ENCODE data around the gene LRRC4. TPM values are rescaled to one million over a fixed set of nuclear protein-coding genes. Genes with fewer than 3 reads are reported as not detected.

LRRC4 gene, protein sequence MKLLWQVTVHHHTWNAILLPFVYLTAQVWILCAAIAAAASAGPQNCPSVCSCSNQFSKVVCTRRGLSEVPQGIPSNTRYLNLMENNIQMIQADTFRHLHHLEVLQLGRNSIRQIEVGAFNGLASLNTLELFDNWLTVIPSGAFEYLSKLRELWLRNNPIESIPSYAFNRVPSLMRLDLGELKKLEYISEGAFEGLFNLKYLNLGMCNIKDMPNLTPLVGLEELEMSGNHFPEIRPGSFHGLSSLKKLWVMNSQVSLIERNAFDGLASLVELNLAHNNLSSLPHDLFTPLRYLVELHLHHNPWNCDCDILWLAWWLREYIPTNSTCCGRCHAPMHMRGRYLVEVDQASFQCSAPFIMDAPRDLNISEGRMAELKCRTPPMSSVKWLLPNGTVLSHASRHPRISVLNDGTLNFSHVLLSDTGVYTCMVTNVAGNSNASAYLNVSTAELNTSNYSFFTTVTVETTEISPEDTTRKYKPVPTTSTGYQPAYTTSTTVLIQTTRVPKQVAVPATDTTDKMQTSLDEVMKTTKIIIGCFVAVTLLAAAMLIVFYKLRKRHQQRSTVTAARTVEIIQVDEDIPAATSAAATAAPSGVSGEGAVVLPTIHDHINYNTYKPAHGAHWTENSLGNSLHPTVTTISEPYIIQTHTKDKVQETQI
- total RNA-seq, result 0.34 and 1.4 TPM in 2 replicates

DNA sequence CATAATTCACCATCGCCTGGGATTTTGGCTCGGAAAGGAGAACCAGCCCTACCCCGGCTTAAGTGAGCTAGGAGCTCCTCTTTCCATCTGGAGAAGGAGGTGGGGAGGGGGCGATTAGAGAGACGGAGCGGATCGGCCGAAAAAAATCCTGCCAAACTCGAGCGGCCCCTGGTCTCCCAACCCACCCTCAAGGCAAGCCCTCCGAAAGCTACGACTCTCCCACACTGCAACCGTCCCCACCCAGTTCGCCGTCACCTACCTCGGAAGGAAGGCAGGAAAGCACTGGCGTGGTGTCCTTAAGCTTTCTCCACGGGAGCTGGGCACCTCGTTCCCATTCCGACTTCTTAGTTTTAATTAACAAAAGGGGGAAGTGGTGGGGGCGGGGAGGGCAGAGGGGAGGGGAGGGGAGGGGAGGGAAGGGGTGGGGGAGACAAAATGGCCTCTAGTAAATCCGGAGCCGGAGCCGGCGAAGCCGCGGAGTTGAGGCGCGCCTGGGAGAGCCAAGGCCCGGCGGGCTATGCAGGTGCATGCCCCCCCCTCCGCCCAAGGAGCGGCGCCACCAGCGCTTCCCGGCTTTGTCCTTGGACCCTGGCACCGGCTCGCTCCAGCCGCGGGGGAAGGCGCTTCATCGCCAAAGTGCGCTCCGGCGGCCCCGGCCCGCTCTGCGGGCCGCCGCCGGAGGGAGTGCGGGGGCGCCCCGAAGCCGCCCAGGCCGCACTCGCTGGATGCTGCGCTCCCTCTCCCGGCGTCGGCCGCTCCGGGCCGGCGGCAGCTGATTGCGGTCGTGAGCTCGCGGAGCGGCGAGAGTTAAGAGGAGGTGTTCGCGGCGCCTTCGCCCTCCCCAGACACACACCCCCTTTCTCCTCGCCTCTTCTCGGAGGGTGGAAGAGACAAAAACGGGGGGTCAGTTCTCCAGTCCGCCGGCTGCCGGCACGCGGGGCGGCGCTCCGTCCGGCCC is at the start of gene LRRC4:
LRRC4 (minus strand) TSS at position 784 of the 958 bp plus-strand sequence. CDS start 797 bp downstream, outside the sequence.

Other genes starting within 250 kb of the LRRC4 start
- gene LEP, start 209.8 kb upstream of the LRRC4 start, total RNA-seq, result under 0.01 and 0.28 TPM in 2 replicates

All from nasal cavity respiratory epithelium epithelial cell of viscerocranial mucosa (primary cell).